ENCODE data around the gene SLC24A3. TPM values are rescaled to one million over a fixed set of nuclear protein-coding genes. Genes with fewer than 3 reads are reported as not detected.

SLC24A3 gene
- total RNA-seq, 2 experiments from 2014 or later = not detected

- Histone ChIP-seq H3K4me2 (ENCODE audit: low read length) (no peak overlapping the region), H3K79me2 (ENCODE audit: insufficient read depth, low read depth, low read length) (no peaks in the 10 kb centered on the region), H3K9me3 (ENCODE audit: low read length) (no peaks in the 10 kb centered on the region), H3K9me2 (ENCODE audit: insufficient read depth, low read length) (no peaks in the 10 kb centered on the region), H3K4me3 (ENCODE audit: low read depth, low read length, poor library complexity, severe bottlenecking) (no peak overlapping the region), H2AFZ (ENCODE audit: low read length) (no peak overlapping the region), H3K36me3 (ENCODE audit: insufficient read depth, low read length) (no peaks in the 10 kb centered on the region), H4K20me1 (ENCODE audit: insufficient read depth, low read length) (no peaks in the 10 kb centered on the region), H3K27ac (ENCODE audit: low read depth, low read length, poor library complexity, severe bottlenecking) (no peak overlapping the region), H3K4me1 (ENCODE audit: insufficient read depth, low read length, poor library complexity, severe bottlenecking) (no peaks in the 10 kb centered on the region)
- TF ChIP-seq EZH2phosphoT487 (IDR thresholded peaks at IDR 0.05; ENCODE audit: borderline replicate concordance, low read depth, low read length) (no peak), CTCF (conservative IDR thresholded peaks at IDR 0.05; ENCODE audit: low read length) (no peak)
- ChIA-PET CTCF (ENCODE audit: unreplicated experiment) (no interaction called here), POLR2A (no interaction called here)
- DNase-seq (ENCODE audit: low spot score) = no peak
- intact Hi-C loops (cut with micrococcal nuclease; ENCODE audit: unreplicated experiment) = no loop called here
- no TSS peak for BruUV-seq (replicated peaks)
These were observed 136.1 kb downstream of the SLC24A3 start for GRCh38 chr20:19348582-19348981.

- H2AFZ ChIP-seq (ENCODE audit: low read length) = no peak overlapping the region
- no peaks in the 10 kb centered on the region for H3K36me3 ChIP-seq (ENCODE audit: insufficient read depth, low read length)
- intact Hi-C loops (cut with micrococcal nuclease; ENCODE audit: unreplicated experiment) = no loop called here
- H3K9me2 ChIP-seq (ENCODE audit: insufficient read depth, low read length) = no peaks in the 10 kb centered on the region
- ChIA-PET CTCF (ENCODE audit: unreplicated experiment) (no interaction called here), POLR2A (no interaction called here)
- H3K4me3 ChIP-seq (ENCODE audit: low read depth, low read length, poor library complexity, severe bottlenecking) = no peak overlapping the region
- TF ChIP-seq CTCF (conservative IDR thresholded peaks at IDR 0.05; ENCODE audit: low read length) (no peak), EZH2phosphoT487 (IDR thresholded peaks at IDR 0.05; ENCODE audit: borderline replicate concordance, low read depth, low read length) (no peak)
- no peak overlapping the region for H3K4me2 ChIP-seq (ENCODE audit: low read length)
- no peak overlapping the region for H3K27ac ChIP-seq (ENCODE audit: low read depth, low read length, poor library complexity, severe bottlenecking)
- H4K20me1 ChIP-seq (ENCODE audit: insufficient read depth, low read length) = no peaks in the 10 kb centered on the region
- BruUV-seq (replicated peaks) = no TSS peak
- H3K79me2 ChIP-seq (ENCODE audit: insufficient read depth, low read depth, low read length) = no peaks in the 10 kb centered on the region
- DNase-seq (ENCODE audit: low spot score) = no peak
- no peaks in the 10 kb centered on the region for H3K9me3 ChIP-seq (ENCODE audit: low read length)
- no peaks in the 10 kb centered on the region for H3K4me1 ChIP-seq (ENCODE audit: insufficient read depth, low read length, poor library complexity, severe bottlenecking)
These were observed 137.4 kb downstream of the SLC24A3 start for GRCh38 chr20:19349879-19350278.

GRCh38 chr20:19351542-19351941 is 139.1 kb downstream of the SLC24A3 start:
- no TSS peak for BruUV-seq (replicated peaks)
- H2AFZ ChIP-seq (ENCODE audit: low read length) = no peak overlapping the region
- no peak for DNase-seq (ENCODE audit: low spot score)
- H3K4me3 ChIP-seq (ENCODE audit: low read depth, low read length, poor library complexity, severe bottlenecking) = no peak overlapping the region
- H3K4me1 ChIP-seq (ENCODE audit: insufficient read depth, low read length, poor library complexity, severe bottlenecking) = no peaks in the 10 kb centered on the region
- no peaks in the 10 kb centered on the region for H3K9me2 ChIP-seq (ENCODE audit: insufficient read depth, low read length)
- ChIA-PET CTCF (ENCODE audit: unreplicated experiment) (interaction anchor here (0.6 kb wide), 1 partner anchor 428 kb away, joined by 5 read pairs; no protein-coding TSS in a partner anchor), POLR2A (interaction anchor here (1.4 kb wide), 1 partner anchor 11 kb away, joined by 3 read pairs; no protein-coding TSS in a partner anchor)
- TF ChIP-seq EZH2phosphoT487 (IDR thresholded peaks at IDR 0.05; ENCODE audit: borderline replicate concordance, low read depth, low read length) (no peak), CTCF (conservative IDR thresholded peaks at IDR 0.05; ENCODE audit: low read length) (no peak)
- intact Hi-C loops (cut with micrococcal nuclease; ENCODE audit: unreplicated experiment) = no loop called here
- no peaks in the 10 kb centered on the region for H4K20me1 ChIP-seq (ENCODE audit: insufficient read depth, low read length)
- H3K36me3 ChIP-seq (ENCODE audit: insufficient read depth, low read length) = no peaks in the 10 kb centered on the region
- H3K79me2 ChIP-seq (ENCODE audit: insufficient read depth, low read depth, low read length) = no peaks in the 10 kb centered on the region
- no peak overlapping the region for H3K27ac ChIP-seq (ENCODE audit: low read depth, low read length, poor library complexity, severe bottlenecking)
- no peak overlapping the region for H3K4me2 ChIP-seq (ENCODE audit: low read length)
- H3K9me3 ChIP-seq (ENCODE audit: low read length) = no peaks in the 10 kb centered on the region

All from OCI-LY7 (cell line).